Liver (tissue), 9 donors: Measurements from ENCODE around the gene ATP10A. TPM values are rescaled to one million over a fixed set of nuclear protein-coding genes. Genes with fewer than 3 reads are reported as not detected.

Experiments
- DNase-seq: peaks from one replicate; pipeline ENCODE4 v3.0.0-alpha.2; 2017; ENCODE audit warnings: low spot score
- H3K27ac ChIP-seq, 2 donors: one replicate each; pipeline ENCODE4 v1.7.0; 2013; ENCODE audit warnings: inconsistent platforms in 2 of 2, low read length in 2 of 2, control low read depth in 1 of 2, low read depth in 1 of 2, mild to moderate bottlenecking in 1 of 2
- H3K27me3 ChIP-seq, 4 donors: one replicate each; pipeline versions ENCODE4 v1.6.1 to v1.7.0; 2013; ENCODE audit warnings: low read length in 3 of 4, inconsistent platforms in 1 of 4, mild to moderate bottlenecking in 1 of 4, moderate library complexity in 1 of 4; ENCODE audit not compliant: control insufficient read depth in 4 of 4, insufficient read depth in 4 of 4
- H3K36me3 ChIP-seq, 4 donors: one replicate each; pipeline versions ENCODE4 v1.6.1 to v1.7.0; 2013; ENCODE audit warnings: low read length in 3 of 4, mild to moderate bottlenecking in 3 of 4, low read depth in 1 of 4, moderate library complexity in 1 of 4; ENCODE audit not compliant: control insufficient read depth in 4 of 4, insufficient read depth in 3 of 4
- H3K4me1 ChIP-seq, 4 donors: one replicate each; pipeline versions ENCODE4 v1.6.1 to v1.7.0; 2013; ENCODE audit warnings: low read length in 3 of 4, mild to moderate bottlenecking in 3 of 4, moderate library complexity in 1 of 4; ENCODE audit not compliant: control insufficient read depth in 4 of 4, insufficient read depth in 4 of 4
- H3K4me3 ChIP-seq, 3 donors: one replicate each; pipeline versions ENCODE4 v1.6.1 to v1.7.0; 2013; ENCODE audit warnings: low read length in 3 of 3, control low read depth in 1 of 3, low read depth in 1 of 3, mild to moderate bottlenecking in 1 of 3
- H3K9ac ChIP-seq, 2 donors: one replicate each; pipeline ENCODE4 v1.7.0; 2013; ENCODE audit warnings: low read length in 2 of 2, mild to moderate bottlenecking in 2 of 2, moderate library complexity in 2 of 2, control low read depth in 1 of 2, low read depth in 1 of 2
- H3K9me3 ChIP-seq, 4 donors: one replicate each; pipeline versions ENCODE4 v1.6.1 to v1.7.0; 2013; ENCODE audit warnings: low read length in 3 of 4; ENCODE audit not compliant: control insufficient read depth in 4 of 4
- ATF3 ChIP-seq: IDR thresholded peaks from 2 replicates; pipeline ENCODE4 v1.6.1; 2016; ENCODE audit warnings: antibody characterized with exemption
- CTCF ChIP-seq: fragments of 150-350 bp; IDR thresholded peaks from 2 replicates; pipeline ENCODE4 v1.5.1; 2017; ENCODE audit warnings: improper control_type of control experiment, low read depth, low read length; ENCODE audit not compliant: missing input control
- FOXA1 ChIP-seq: IDR thresholded peaks from 2 replicates; pipeline ENCODE4 v1.6.1; 2016; ENCODE audit warnings: antibody characterized with exemption
- FOXA2 ChIP-seq: IDR thresholded peaks from 2 replicates; pipeline ENCODE4 v1.6.1; 2016; ENCODE audit warnings: antibody characterized with exemption
- GABPA ChIP-seq, 2 donors: IDR thresholded peaks in 1 of 2; conservative IDR thresholded peaks in 1 of 2; 2 replicates each; pipeline ENCODE4 v1.6.1; 2016; ENCODE audit warnings: antibody characterized with exemption in 2 of 2, mild to moderate bottlenecking in 1 of 2, moderate library complexity in 1 of 2
- HNF4A ChIP-seq, 2 donors: conservative IDR thresholded peaks; 2 replicates each; pipeline ENCODE4 v1.6.1; 2016; ENCODE audit warnings: antibody characterized with exemption in 2 of 2, mild to moderate bottlenecking in 2 of 2
- HNF4G ChIP-seq: IDR thresholded peaks from 2 replicates; pipeline ENCODE4 v1.6.1; 2016; ENCODE audit warnings: antibody characterized with exemption
- JUND ChIP-seq, 2 donors: IDR thresholded peaks; 2 replicates each; pipeline ENCODE4 v1.6.1; 2016; ENCODE audit warnings: antibody characterized with exemption in 2 of 2
- MAX ChIP-seq: IDR thresholded peaks from 2 replicates; pipeline ENCODE4 v1.6.1; 2016; ENCODE audit warnings: antibody characterized with exemption
- NR2F2 ChIP-seq: IDR thresholded peaks from 2 replicates; pipeline ENCODE4 v1.6.1; 2016; ENCODE audit warnings: antibody characterized with exemption
- RAD21 ChIP-seq, 2 donors: IDR thresholded peaks; 2 replicates each; pipeline ENCODE4 v1.6.1; 2016; ENCODE audit warnings: antibody characterized with exemption in 2 of 2, mild to moderate bottlenecking in 2 of 2
- REST ChIP-seq: IDR thresholded peaks from 2 replicates; pipeline ENCODE4 v1.6.1; 2016; ENCODE audit warnings: antibody characterized with exemption, mild to moderate bottlenecking
- RXRA ChIP-seq, 2 donors: IDR thresholded peaks; 2 replicates each; pipeline ENCODE4 v1.6.1; 2017 to 2018; ENCODE audit warnings: antibody characterized with exemption in 2 of 2, mild to moderate bottlenecking in 1 of 2
- SP1 ChIP-seq: IDR thresholded peaks from 2 replicates; pipeline ENCODE4 v1.6.1; 2018; ENCODE audit warnings: antibody characterized with exemption, mild to moderate bottlenecking
- TAF1 ChIP-seq: conservative IDR thresholded peaks from 2 replicates; pipeline ENCODE4 v1.6.1; 2016; ENCODE audit warnings: antibody characterized with exemption, mild to moderate bottlenecking
- YY1 ChIP-seq: IDR thresholded peaks from 2 replicates; pipeline ENCODE4 v1.6.1; 2016; ENCODE audit warnings: antibody characterized with exemption, mild to moderate bottlenecking
- ZBTB33 ChIP-seq: IDR thresholded peaks from 2 replicates; pipeline ENCODE4 v1.6.1; 2016; ENCODE audit warnings: antibody characterized with exemption
- WGBS: extraction: QIAGEN DNeasy Blood & Tissue Kit; methylation state at CpG from one replicate; pipeline ENCODE4 v1.1.7; 2013; 5-methylcytosine and 5-hydroxymethylcytosine counted together
- polyA plus RNA-seq, 2 donors: library from polyadenylated mRNA; stranded (reverse) in 1 of 2; unstranded in 1 of 2; fragments of 200-250 nt in 1 of 2; fragments of >200 nt in 1 of 2; fragmentation: Nextera tagmentation in 1 of 2; extraction: Ambion mirVana in 1 of 2; gene quantifications; one replicate each; pipeline versions ENCODE4 v1.2.1 to v1.2.3, GENCODE V29; 2013 to 2015
- total RNA-seq, 2 donors: library from RNA; depleted of rRNA; stranded (reverse); fragments of >200 nt; gene quantifications; one replicate each; pipeline ENCODE4 v1.2.3, GENCODE V29; 2014
- donor health status: healthy.
- donor health status: healthy.
- donor health status: healthy.
- donor health status: healthy.
- donor health status: healthy.

Gene ATP10A
- total and polyA plus RNA-seq, 4 donors = 0.22 to 1.8 (median 0.39) TPM

GRCh38 chr15:25796395-25796794 lies 66.7 kb downstream of the ATP10A start:
- H3K27me3 ChIP-seq = no peaks in the 10 kb centered on the region
- H3K4me3 ChIP-seq = no peak overlapping the region
- H3K9me3 ChIP-seq = no peaks in the 10 kb centered on the region
- H3K4me1 ChIP-seq = no peaks in the 10 kb centered on the region
- 81% methylated on average over 7 of the region's 7 CpGs for WGBS
- no peak overlapping the region for H3K9ac ChIP-seq
- H3K36me3 ChIP-seq = no peaks in the 10 kb centered on the region
- no peak for DNase-seq
- H3K27ac ChIP-seq = no peak overlapping the region
- TF ChIP-seq HNF4A (conservative IDR thresholded peaks at IDR 0.05) = no peak
- no peak for TF ChIP-seq SP1
- TF ChIP-seq REST = no peak
- no peak for TF ChIP-seq RAD21 (IDR thresholded peaks at IDR 0.05)
- TF ChIP-seq ZBTB33 = no peak
- TF ChIP-seq TAF1 = no peak
- no peak for TF ChIP-seq GABPA (IDR thresholded peaks at IDR 0.05 in 1 of 2, conservative IDR thresholded peaks at IDR 0.05 in 1 of 2)
- no peak for TF ChIP-seq FOXA2
- no peak for TF ChIP-seq HNF4G
- no peak for TF ChIP-seq JUND (IDR thresholded peaks at IDR 0.05)
- TF ChIP-seq ATF3 = no peak
- no peak for TF ChIP-seq NR2F2
- TF ChIP-seq RXRA (IDR thresholded peaks at IDR 0.05) = no peak
- no peak for TF ChIP-seq YY1
- TF ChIP-seq CTCF = no peak
- no peak for TF ChIP-seq FOXA1
- no peak for TF ChIP-seq MAX

- DNase-seq = no peak
- 62% methylated on average over 6 of the region's 6 CpGs for WGBS
- H3K4me3 ChIP-seq = no peak overlapping the region
These were observed 67.4 kb downstream of the ATP10A start for GRCh38 chr15:25795712-25796111.

More at GRCh38 chr15:25795712-25796111, 67.4 kb downstream of the ATP10A start:
- no peak for TF ChIP-seq MAX
- no peak for TF ChIP-seq YY1
- TF ChIP-seq FOXA1 = no peak
- Histone ChIP-seq H3K27ac (no peak overlapping the region), H3K27me3 (no peaks in the 10 kb centered on the region), H3K36me3 (no peaks in the 10 kb centered on the region), H3K4me1 (no peaks in the 10 kb centered on the region), H3K9ac (no peak overlapping the region), H3K9me3 (no peaks in the 10 kb centered on the region)
